OCI-M2 (cell line): Measurements from ENCODE around the gene NFX1.
"Not testable (repeated sequence)": the region's sequence is repeated elsewhere in the genome, so short reads cannot be mapped to it uniquely, and the experiment has no call there.

Experiments
- DNase-seq: peaks from one replicate; lab custom pipeline; 2025; ENCODE audit not compliant: unreplicated experiment; lab: John Stamatoyannopoulos, UW

NFX1 gene

DNA sequence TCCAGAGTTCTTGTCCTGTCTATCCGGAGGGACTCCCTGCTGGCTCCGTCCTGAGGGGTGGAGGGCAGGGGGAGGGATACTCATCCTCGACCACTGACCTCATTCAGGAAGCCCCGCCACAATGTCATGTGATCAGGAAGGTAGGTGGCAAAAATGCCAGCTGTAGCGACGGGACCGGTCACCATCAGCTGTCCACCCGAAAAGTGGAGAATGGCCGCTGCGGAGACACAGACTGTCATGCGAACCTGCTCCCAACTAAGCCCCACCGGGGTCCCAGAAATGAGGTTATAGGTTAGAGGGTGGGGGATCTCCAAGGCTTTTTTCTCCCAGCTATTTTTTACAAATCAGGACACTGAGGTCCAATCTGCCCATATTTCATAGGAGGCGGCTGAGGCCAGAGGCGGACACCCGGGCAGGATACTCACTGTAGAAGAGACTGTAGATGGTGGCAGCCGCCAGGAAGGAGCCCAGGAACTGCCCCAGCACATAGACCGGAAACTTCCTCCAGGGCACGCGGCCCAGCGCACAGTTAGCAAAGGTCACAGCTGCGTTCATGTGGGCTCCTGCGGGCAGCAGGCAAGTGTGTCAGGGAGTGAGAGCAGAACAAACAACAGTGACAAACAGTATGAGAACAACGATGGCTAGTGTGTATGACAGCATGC lies 95.8 kb downstream of the NFX1 start:
- DNase-seq, result not testable (repeated sequence)

DNA sequence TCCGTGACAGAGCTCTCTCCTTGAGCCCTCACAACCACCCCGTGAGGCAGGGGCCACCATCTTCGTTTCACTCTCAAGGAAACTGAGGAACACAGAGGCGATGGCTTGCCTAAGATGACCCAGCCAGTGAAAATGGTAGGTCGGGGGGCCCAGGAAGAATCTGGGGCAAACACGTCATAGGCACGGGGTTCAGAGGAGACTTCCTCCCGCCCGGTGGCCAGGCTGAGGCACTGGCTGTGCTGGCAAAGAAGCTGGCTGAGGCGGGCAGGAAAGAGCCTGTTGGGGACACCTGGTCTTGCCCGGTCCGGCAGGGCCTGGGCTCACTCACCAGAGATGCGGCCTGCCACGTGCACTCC lies 96.3 kb downstream of the NFX1 start:
- DNase-seq, result not testable (repeated sequence)

DNA sequence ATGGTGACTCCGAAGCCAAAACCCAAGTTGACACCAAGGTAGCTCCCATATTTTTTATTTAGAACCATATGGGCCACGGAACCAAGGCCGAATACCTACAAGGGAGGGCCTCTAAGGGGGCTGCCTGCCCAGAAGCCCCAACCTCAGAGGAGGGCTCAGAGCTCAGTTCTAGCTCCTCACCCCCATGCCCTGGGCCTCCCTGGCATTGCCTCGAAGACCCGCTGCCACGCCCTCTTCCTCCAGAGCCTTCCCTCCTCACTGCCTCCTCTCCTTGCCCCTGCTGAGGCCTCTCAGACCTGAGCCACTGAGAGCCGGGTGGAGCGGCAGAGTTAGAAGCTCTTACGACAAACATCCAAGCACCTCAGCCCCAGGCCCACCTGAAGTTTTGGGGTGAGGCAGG lies 96.7 kb downstream of the NFX1 start:
- DNase-seq, result not testable (repeated sequence)

DNA sequence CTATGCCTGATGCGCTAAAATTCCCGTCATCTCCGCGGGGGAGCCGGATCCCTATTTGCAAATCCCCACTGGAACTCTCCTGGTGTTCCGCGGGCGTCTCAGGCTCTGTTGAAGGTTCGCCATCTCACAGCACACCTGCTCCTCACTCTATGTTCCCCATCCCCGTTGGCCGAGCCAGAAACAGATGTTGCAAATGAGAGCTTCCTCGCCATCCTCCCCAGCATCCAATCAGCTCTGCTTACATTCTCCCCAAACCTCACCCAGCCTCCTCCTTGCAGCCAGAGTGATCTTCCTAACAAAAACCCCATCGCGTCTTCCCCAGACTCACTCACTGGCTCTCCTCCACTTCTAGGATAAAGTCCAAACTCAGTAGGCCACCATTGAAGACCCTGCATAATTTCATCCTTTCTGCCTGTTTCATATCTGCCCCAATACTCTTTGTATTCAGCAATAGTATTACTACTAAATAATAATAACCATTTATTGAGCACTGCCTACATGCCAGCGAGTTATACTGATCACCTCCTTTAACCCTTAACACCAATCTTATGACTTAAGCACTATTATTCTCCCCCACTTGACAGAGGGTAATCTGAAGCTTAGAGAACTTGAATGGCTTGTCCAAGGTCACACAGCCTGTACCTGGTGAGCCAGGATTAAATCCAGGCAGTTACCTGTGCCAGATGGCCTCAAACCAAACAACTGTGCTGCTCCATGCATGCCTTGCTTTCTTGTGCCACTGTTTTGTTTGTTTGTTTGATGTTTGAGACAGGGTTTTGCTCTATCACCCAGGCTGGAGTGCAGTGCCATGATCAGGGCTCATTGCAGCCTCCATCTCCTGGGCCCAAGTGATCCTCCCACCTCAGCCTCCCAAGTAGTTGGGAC lies 98.0 kb downstream of the NFX1 start:
- DNase-seq, result no peak

DNA sequence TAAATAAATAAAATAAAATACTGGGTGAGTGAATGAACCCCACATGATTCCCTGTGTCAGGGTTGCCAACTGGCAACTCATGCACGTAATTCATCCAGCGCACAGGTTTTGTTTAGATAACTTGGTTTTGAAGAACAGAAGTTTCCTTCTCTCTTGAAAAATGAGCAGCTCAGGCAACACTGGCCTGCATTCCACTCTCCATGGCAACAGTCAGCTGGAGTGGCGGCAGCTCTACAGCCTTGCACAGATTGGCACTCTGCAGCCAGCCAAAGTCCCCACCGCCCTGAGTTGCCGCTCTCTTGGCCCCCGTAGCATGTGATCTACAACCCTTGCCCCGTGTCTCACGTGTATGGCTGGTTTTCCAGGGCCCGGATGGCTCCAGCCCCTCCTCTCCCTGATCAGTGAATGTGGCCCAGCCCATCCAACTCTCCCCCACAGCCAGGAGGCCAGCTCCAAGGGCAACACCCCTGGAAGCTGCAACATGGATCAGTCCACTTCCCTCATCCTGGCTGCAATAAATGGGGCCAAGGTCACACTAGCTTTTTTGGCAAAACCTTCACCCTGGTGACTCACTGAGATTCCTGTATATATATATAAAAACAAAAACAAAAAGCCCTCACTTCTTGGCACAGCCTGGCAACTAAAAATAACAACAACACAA lies 100.9 kb downstream of the NFX1 start:
- DNase-seq, result not testable (repeated sequence)

DNA sequence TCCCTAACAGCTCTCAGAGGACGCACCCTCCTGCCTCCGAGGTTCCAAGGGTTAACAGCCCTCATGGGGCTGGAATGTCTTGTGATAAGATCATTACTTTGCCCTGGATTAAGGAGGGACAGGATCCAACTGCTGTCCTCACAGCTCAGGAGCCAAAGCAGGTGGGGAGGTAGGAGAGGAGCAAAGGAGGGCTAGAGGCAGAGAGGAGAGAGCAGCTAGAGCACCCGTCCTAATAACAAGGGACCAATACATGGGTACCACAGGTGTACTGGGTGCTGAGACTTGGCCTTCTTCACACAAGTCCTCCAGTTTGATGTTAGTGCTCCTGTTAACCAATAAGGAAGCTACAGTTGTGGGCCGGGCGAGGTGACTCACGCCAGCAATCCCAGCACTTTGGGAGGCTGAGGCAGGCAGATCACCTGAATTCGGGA lies 102.3 kb downstream of the NFX1 start:
- DNase-seq, result not testable (repeated sequence)

DNA sequence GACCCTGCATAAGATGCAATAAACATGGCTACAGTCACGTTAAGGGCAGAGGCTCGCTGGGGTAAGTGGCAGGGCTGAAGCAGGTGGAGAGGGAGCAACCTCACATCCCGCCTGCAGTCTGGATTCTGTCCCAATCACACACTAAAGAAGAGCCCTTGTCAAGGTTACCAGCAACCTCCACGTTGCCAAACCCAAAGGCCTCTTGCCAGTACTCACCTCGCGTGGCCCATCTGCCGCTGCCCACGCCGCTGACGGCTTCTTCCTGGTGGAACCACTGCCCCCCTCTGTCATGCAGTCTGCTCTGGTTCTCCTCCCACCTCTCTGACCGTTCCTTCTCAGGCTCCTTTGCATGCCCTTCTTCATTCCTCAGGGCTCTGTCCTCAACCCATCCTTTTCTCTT lies 103.3 kb downstream of the NFX1 start:
- DNase-seq, result no peak

DNA sequence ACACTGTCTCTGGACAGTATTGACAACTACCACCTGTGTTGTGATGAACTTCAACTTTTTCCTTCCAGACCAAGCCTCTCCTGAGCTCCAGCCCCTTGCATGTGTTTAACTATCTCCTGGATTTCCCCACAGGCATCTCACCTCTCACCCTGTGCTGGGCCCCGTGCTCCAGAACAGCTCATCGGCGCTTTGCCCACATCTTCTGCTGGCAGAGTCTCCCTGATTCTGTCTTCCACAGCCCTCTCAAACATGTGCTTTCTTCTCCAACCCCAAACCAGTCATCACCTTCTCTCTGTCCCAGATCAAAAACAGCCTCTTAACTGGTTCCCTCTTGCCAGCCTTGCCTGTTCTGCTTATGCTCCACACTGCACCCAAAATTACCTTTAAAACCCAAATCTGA lies 103.7 kb downstream of the NFX1 start:
- DNase-seq, result not testable (repeated sequence)

DNA sequence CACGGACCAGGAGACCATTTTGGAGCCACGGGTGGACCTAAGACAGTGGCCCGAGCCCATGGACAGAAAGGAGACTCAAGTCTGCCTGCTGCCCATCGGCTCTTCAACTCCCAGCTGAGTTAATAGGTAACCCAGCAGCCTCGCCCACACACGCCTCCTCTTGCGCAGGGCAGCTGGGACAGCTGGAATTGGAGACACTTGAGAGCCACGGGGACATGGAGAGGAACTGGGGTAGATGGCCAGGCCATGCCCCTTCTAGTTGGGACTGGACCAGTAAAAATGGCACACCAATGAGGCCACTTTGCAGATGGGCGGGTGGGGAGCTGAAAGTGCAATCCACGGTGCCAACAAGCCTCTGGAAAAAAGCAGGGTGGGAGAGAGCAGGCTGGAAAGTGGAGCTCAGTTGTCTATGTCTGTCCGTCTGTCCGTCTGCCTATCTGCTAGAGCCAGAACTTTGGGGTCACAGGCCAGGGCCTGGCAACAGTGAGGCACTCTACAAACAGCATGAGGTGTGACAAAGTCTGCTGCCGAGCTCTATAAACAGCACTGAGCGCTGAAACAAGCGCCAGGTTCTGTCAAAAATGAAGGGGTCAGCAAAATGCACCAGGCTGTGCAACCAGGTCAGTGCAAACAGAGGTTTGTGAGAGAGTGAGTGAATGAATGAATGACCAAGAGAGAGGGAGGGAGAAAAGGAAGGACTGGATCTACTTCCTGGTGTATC lies 105.0 kb downstream of the NFX1 start:
- not testable (repeated sequence) for DNase-seq

DNA sequence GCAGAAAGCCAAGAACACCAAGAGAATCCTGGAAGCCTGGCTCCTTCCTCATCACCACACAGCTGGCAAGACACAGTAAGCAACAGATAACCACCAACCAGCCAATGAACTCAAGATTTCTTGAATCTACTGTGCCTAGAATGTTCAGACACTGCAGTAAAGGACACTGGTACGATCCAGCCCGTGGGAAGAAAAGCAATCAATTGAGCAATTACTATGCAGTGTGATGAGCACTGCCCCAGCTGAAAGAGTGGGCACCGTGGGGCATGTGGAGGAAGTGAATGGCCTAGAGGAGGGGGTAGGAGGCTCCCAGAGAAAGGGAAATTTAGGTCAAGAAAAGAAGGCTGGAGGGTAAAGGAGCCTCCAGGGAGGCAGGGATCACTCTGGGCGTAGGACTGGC lies 107.5 kb downstream of the NFX1 start:
- not testable (repeated sequence) for DNase-seq

DNA sequence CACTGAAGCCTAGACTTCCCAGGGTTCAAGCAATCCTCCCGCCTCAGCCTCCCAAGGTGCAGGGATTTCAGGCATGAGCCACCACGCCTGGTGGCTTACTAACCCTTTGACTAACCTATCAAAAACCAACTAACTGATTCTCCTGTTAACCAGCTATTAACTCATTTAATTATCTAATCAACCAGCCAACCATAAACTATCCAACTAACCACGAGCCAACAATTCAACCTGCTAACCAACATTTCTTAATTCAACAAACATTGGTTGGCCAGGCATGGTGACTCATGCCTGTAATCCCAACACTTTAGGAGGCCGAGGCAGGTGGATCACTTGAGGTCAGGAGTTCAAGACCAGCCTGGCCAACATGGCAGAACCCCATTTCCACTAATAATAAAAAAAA lies 108.7 kb downstream of the NFX1 start:
- not testable (repeated sequence) for DNase-seq

DNA sequence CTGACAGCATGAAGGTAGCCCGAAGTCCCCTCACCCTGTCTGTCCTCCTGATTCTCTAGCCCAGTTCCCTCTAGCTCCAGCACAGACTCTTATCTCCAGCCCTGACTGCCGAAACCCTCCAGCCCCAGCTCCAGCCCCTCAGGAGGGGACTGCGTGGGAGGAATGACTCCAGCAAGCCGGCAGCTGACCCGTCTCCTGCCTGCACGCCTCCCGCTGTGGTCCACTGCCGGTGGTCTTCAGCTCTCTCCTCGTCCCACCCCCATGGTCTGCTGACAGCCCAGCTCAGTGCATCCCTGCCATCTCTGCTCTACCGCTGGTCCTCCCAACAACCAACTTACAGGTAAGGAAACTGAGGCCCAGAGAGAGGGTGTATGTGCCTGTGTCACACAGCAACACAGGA lies 111.5 kb downstream of the NFX1 start:
- DNase-seq, result not testable (repeated sequence)

DNA sequence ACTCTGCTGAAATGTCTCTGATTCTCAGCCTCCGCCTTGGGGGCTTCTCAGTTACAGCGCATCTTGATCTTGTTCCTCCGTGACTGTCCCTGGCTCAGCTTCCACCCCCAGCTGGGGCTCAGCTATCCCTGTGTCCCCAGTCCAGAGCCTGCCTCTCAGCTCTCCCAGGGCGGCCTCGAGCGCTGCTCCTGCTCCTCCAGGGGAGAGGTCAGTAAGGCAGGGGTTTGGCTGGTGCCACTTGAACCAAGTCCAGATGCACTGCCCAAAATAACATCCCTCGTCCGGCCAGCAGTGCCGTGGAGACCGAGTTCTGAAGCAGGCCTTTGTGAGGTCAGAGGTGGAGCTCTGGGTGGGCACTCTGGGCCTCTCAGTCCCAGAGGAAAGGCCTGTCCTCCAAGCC lies 112.1 kb downstream of the NFX1 start, which contains the start of gene AQP7:
Gene AQP7 (minus strand): TSS at position 198 of the 400 bp plus-strand sequence. CDS start 1,306 bp downstream, outside the sequence.
- not testable (repeated sequence) for DNase-seq

DNA sequence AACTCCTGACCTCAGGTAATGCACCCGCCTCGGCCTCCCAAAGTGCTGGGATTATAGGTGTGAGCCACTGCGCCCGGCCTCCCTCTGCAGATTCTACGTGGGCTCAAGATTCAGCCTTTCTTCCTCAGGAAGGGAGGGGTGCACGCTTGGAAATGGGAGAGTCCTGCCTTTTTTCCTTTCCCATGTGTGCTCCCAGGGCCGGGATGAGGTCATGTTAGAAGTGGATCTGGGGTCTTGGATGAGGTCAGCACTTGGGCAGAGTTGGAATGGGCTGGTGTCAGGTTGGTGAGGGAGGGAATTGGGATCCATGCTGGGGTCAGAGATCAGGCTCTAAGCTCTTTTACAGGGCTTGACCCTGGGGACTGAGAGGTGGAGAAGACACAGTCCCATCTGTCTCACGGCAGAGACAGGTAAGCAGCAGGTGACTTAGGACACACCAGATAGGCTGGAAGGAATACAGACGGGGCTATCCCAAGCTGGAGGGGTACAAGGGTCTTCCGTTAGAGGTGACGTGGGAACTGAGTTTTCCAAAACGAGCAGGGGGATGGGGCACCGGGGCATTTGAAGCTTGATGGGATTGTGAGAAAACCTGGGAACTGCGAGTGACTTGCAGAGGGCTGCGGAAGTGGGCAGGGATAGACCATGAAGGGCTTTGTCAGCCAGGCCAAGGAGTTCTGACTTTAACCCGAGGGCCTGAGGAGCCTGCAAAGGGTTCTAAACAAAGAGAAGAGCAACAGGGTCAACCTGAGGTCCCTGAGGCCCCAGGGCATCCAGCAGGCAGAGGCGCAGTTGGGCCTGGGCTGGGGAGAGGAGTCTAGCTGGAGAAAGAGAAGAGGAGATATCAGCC lies 113.8 kb downstream of the NFX1 start:
- DNase-seq, result no peak

DNA sequence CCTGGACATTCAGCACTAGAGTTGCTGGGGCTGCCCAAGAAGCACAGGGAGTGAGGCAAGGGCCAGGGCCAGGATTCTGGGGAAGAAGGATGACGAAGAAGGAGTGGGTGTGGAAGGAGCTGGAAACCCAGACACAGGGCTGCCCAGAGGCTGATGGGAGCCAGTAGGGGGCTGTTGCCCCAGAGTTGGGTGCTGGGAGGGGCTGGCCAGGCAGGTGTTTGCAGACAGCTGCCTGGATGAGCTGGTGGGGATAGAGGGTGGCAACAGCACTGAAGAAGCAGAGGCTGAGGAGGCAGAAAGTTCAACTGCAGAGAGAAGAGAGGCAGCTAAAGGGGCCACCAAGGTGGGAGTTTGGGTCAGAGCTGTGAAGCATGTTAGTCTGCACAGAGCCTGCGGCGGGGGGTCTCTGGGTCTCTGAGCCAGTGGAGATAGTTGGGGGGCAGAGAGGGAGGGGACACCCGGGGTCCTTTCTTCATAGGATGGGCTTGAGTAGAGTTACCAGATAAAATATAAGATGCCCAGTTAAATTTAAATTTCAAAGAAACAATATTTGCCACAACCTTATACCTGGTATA lies 114.6 kb downstream of the NFX1 start:
- DNase-seq, result no peak

DNA sequence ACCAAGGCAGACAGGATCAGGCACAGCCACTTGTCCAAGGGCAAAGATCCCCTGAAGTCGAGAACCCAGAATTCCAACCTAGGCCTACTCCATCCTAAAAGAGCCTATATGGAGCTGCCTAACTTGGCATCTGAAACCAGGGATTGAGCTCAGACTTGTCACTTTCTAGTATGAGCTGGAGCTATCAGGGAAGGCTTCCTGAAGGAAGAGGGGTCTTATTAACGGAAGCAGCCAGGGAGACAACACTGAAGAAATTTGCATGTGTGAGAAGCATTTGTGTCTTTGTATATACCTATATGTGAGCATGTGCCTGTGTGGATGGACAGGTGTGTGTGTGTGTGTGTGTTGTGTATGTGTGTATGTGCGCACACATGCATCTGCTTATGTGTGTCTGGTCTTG lies 116.7 kb downstream of the NFX1 start:
- DNase-seq, result no peak

DNA sequence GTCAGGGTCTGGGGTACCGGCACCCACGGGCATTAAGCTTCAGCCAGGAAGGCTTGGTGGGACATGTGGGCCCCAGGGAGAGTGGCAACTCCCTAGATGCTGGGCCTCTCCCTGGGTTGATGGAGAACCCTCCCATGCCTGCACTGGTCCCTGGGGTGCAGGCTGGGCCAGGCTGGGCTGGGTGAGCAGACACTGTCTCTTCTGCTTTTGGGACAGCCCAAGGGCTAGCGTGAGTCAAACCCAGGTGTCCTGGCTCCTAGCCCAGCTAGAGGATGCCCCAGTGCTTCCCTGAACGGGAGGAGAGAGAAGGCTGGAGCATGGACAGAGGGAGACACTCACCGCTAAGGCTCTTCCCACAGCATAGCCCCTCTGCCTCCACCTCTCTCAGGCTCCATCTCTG lies 117.8 kb downstream of the NFX1 start:
- no peak for DNase-seq

DNA sequence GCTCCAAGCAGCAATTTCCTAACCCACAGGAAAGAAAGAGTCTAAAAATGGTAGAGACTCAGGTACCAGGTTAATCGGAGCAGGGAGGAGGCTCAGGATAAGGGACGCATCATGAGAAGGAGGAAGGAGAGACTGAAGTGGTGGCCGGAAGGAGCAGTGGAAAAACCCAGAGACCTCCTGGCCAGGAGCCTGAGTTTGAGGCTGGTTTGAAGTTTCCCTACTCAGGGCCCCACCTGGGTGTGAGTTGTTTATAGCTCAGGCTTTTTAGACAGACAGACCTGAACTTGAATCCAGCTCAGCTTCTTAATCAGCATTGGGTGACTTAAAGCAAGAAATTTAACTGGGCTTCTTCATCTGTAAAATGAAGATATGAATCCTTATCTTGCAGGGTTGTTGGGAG lies 124.0 kb downstream of the NFX1 start:
- no peak for DNase-seq

DNA sequence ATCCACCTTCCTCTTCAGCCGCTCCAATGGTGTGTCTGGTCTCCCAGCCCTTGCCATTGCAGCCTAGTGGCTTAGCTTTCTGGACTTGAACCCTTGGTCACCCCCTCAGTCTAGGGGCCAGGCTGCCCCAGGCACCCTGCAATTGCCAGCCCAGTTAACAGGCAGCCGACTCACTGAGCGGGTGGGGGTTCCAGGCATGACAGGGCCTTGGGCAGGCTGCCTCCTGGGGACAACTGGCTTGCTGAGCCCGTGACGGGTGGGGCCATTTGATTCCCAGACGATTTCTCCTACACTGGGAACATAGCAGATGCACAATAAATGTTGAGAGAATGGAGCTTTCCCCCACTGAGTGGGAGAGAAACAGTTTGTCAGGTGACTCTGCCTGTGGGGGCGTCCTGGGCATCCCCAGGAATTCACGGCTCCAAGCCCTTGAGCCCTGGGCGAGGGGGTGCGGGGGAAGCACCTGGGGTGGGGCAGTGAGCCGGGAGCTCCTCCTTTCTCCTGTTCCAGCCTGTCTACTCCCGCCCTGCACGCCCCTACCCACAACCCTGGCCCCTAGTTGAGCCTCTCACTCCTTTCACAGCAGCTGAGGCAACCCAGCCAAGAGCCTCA lies 124.7 kb downstream of the NFX1 start:
- DNase-seq, result no peak
